GM21367 (cell line): ENCODE results near the gene SPDYE3.
A peak's percentile ranks its signal among the peaks of the same experiment; 100 is the strongest.
"Not testable (repeated sequence)": the region's sequence is repeated elsewhere in the genome, so short reads cannot be mapped to it uniquely, and the experiment has no call there.

Experiments
- ATAC-seq: cut with Tn5 transposase; IDR thresholded peaks from one replicate; pipeline ENCODE4 v1.9.1; 2021; ENCODE audit not compliant: unreplicated experiment

The SPDYE3 gene

DNA sequence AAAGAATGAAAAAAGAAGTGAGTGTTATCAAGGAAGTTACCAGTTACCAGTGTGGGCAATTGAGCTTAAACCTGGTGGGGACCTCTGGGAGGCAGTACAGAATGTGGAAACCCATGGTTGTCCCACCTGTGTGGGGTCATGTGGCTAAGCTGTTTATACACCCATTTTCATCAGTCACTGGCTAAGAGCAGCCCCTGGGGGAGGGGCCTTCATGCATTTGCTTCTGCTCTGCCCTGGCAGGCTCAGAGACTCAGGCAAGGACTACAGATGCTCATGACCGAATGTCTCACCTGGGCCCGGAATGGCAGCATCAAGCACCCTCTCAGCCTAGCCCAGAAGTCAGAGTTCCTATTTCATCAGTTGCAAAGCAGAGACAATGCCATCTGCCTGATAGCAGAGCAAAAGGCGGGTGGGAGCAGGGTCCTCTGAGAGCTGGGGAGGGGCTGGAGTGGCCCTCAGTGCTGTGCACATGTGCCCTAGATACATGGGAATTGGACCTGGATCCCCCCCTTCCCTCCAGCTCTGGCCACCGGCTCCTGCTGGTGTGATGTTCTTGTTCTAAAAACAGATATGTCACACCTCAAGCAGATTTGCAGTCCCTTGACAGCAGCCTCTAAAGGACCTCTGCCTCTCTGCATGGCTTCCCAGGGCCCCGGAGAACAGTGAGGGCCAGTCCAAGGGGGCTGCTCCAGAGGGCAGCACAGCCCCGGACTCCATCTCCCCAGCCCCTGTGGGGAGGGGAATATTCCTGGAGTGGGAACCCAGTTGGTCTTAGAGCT lies 20.1 kb upstream of the SPDYE3 start:
- not testable (repeated sequence) for ATAC-seq

DNA sequence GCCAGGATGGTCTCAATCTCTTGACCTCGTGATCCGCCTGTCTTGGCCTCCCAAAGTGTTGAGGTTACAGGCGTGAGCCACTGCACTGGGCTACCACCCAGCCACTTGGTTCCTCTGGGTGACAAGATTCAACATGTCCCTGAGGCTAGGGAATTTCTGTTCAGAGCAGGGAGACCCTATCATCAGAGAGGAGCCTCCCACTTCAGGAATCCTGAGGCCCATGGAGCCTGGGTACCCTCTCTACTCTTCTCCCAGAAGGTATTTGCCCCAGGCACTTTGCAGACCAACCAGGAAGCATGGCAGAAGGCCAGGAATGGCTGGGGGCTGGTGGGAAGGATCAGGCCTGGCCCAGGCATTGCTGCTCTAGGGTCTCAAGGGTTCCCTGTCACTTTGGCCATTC lies 19.2 kb upstream of the SPDYE3 start:
- not testable (repeated sequence) for ATAC-seq

DNA sequence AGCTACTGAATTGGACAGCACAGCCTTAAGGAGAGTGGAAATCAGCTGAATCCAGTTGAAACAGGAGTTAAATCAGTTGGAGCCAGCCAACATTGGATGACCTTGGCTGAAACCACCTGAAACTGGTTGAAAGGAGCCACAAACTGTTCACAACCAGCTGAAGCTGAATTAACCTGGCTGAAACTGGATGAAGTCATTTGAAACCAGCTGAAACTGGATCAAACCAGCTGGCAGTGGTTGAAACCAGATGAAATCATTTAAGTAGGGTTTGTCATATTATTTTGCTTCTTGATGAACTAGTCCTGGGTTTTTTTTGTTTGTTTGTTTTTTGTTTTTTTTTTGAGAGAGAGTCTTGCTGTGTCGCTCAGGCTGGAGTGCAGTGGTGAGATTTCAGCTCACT lies 15.3 kb upstream of the SPDYE3 start:
- not testable (repeated sequence) for ATAC-seq

DNA sequence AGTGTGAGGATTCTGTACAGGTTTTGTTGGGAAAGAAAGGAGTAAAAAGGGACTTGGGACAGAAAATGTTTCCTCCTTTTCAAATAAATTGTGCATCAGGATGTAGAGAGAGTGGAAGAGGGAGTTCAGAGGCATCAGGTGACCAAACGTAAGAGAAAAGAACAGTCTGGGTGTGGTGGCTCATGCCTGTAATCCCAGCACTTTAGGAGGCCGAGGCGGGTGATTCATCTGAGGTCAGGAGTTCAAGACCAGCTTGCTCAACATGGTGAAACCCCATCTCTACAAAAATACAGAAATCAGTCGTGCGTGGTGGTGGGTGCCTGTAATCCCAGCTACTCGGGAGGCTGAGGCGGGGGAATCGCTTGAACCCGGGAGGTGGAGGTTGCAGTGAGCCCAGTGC lies 12.2 kb upstream of the SPDYE3 start:
- not testable (repeated sequence) for ATAC-seq

DNA sequence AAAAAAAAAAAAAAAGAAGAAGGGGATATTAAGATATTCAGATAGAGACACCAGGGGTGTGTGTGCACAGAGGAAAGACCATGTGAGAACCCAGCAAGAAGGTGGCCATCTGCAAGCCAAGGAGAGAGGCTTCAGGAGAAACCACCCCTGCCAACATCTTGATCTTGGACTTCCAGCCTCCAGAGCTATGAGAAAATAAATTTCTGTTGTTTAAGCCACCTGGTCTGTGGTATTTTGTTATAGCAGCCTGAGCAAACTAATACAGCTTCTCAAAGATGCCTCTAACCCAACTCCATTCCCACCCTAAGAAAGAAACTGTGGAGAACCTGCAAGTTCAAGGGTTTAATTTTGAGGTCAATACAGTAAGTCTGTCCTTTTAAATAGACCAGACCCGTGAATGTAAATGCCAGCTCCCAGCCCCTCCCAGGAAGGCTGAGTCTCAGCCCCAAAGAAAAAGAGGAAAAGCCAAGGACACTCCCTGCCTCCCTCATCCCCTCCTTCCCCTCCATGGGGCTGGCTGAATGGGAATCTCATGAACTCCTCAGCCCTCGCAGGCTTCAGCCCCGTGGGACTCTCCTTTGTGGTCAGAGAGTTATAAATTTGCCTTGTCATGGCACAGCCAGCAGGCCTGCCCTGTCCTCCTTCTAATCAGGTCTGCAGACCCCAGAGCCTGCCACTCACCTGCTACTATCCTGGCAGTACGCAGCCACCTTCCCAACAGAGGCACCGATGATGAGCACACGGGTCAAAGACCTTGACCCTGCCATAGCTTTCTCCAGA lies 9.5 kb upstream of the SPDYE3 start:
- ATAC-seq: not testable (repeated sequence)

DNA sequence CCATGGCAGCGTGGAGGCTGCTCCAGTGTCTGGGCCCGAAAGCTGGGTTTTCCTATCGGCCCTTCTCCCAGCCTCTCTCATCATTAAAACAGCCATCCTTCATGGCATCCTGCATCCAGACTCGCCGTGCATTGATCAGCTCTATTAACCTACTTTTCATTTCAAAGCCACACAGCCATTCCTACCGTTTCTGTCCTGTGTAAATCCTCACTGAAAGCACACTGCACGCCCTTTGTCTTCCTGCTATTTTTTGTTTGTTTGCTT lies 8.9 kb upstream of the SPDYE3 start:
- not testable (repeated sequence) for ATAC-seq

DNA sequence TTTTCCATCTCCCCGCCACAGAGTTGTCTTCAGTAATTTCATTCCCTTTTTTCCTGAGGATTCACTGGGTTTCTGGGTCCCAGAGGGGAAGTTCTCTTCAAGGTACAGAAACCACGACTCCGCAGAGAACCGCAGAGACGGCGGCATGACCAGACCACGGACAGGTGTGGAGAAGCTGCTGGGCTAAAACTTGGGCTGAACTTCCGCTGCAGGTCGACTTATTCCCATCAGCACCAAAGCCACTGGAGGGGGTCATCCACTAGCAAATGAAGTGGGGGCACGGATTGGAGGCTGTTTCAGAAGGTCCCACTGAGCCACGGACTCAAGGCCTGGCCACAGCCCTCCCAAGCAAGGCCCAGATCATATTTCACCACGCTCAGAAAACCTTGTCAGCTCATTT lies 3.0 kb upstream of the SPDYE3 start:
- ATAC-seq: not testable (repeated sequence)

DNA sequence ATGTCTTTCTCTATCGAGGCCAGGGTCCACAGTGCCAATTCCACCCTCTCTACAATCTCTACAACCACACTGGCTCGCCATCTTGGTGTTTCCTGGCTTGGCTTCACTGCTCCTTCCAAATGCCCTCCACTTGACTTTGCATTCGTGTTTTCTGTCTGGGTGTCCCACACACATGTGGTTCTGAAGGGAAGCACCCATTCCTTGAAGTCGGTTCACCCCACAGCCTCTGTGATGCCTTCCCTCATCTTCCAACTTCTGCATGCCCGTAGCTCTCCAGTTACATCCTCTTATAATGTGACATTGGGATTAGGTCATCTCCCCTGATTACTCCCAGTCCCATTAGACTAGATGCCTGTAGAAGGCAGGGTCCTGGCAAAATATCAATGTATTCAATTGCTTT lies 10.8 kb downstream of the SPDYE3 start:
- not testable (repeated sequence) for ATAC-seq

DNA sequence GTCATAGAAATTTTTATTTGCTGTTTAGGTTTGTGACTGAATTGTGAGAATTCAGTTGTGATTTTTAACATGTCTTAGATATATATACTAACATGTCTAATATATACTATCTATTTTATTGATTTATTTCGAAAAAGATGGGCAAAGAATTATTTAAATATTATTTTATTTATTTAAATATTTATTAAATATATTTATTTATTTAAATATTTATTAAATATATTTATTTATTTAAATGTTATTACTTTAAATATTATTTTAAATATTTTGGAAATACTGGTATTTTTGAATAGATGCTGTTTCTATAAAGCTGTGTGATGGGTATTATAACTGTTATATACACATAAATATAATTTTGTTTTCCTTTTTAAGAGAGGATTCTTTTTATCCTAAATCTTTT lies 14.1 kb downstream of the SPDYE3 start:
- ATAC-seq: not testable (repeated sequence)

DNA sequence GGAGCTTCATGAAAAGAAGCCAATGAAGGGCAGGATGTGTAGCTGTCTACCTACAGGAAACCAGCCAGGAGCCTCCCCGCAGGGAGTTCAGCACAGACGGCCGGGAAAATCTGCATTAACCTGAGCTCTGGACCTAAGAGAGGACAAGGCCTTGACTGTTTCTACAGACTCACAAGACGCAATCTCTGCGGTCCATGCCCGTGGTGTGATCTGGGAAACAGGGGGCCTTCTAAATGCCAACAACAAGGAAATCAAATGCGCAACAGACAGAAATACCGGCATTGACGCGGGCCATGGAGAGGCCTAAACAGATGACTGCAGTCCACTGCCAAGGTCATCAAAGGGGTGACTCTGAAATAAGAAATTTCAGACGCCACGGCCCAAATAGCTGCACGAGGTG lies 16.7 kb downstream of the SPDYE3 start:
- not testable (repeated sequence) for ATAC-seq

DNA sequence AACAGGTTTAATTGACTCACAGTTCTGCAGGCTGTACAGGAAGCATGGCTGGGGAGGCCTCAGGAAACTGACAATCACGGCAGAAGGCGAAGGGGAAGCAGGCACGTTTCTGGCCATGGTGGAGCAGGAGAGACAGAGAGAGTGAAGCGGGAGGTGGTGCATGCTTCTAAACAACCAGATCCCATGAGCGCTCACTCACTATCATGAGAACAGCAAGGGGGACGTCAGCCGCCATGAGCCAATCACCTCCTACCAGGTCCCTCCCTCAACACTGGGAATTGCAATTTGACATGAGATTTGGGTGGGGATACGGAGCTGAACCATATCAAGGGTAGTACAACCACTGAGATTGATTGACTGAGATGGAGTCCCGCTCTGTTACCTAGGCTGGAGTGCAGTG lies 18.2 kb downstream of the SPDYE3 start:
- not testable (repeated sequence) for ATAC-seq

DNA sequence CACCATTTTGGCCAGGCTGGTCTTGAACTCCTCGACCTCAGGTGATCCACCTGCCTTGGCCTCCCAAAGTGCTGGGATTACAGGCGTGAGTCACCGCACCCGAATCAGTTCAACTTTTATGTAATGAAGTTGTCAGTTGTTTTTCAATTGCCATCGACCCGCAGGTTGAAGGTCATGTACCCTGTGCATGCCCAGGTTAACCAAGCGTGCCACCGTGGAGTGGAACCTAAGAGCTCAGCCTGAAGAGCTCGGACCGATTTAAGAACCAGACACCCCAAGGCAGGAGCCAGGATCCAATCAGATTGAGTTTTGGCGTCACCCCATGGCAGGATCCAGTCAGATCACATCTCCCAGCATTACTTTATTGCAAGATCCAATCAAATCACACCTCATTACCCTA lies 19.4 kb downstream of the SPDYE3 start:
- not testable (repeated sequence) for ATAC-seq

DNA sequence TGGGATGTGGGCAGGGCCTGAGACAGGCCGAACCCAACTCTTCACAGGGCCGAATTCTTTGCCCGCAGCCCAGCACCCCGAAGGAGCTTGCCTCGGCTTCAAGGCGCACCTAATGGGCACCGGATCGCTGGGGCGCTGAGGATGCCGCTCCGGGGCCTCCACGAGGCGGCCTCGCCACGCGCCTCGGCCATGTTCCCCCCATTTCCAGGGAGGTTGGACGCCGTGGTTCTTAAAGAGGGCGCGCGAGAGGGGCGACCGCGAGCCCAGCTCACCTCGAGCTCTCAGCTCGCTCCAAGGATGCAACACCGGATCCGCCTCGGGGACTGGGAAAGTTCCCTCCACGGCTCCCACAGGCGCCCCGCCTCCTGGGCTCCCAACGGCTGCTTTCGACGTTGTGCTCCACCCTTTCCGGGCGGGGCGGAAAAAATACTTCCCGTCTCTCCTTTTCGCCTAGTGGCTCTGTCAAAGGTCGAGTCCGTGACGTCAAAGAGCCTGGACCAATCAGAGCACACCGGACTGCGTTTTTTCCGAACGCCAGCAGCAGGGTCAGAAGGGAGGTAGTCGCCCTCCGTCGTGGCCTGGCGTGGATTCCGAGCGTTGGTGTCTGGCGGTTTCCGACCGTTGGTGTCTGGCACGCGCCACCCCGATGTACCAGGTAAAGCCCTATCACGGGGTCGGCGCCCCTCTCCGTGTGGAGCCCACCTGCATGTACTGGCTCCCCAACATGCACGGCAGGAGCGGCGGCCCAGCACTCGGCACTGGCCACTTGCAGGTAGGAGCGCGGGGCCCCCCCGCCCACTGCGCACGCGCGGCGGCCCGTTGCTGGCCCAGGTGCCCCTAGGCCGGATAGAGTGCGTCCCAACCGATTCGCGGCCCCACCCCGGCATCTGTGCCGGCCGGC lies 28.3 kb downstream of the SPDYE3 start:
- ATAC-seq: peak; percentile 76

DNA sequence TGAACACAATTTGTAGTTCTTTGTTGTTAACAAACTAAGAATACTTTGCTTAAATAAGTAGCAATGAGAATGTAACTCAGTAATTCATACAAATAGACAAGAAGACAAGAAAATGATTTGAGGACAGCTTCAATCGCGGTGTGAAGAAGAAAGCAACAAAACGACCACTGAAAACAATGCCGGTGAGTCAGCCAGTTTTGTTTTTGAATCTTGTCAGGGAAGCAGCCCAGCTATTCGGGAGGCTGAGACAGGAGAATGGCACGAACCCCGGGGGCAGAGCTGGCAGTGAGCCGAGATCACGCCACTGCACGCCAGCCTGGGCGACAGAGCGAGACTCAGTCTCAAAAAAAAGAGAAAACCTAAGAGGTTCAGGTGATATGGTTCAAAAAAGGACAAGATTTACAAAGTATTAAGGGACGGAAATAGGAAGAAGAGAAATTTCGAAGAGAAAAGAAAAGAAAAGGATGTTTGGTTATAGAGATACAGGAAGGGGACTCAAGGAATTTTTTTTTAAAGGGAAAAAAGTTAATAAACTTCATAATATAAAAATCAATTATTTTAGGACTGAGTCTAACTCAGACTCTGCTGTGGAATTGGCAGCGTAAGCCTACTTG lies 30.7 kb downstream of the SPDYE3 start:
- ATAC-seq: not testable (repeated sequence)

DNA sequence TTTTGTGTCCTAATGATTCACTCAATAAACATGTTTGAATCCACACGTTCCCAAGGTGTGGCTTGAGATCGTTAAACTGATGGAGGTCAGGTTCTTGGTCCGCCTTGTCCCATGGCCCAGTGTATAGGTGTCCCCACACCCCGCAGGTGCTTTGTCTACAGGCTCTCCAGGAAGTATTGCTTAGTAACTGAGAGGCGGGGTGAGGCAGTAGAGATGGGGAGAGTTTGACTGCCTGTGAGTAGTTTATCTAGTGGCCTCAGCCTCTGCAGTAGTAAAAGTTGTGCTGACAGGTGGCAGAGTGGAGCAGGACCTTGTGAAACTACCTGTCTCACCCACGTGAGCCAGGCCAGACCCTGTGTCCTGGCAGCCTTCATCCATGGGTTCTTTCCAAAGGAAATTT lies 33.8 kb downstream of the SPDYE3 start:
- ATAC-seq: not testable (repeated sequence)

DNA sequence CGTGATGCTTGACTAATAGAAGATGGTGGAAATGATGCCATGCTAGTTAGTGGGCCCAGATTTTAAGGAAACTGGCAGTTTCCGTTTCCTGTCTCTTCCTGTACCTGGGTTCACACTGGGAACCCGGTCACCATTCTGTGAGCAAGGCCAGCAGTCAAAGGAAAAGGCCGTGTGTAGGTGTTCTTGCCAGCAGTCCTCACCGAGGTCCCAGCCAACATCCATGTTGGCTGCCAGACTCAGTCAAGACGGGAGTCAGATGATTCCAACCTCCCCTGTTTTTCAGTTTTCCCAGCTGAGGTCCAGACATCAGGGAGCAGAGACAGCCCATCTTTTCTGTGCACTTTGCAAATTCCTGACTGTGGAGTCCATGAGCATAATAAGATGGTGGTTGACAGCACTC lies 35.3 kb downstream of the SPDYE3 start:
- no peak for ATAC-seq

DNA sequence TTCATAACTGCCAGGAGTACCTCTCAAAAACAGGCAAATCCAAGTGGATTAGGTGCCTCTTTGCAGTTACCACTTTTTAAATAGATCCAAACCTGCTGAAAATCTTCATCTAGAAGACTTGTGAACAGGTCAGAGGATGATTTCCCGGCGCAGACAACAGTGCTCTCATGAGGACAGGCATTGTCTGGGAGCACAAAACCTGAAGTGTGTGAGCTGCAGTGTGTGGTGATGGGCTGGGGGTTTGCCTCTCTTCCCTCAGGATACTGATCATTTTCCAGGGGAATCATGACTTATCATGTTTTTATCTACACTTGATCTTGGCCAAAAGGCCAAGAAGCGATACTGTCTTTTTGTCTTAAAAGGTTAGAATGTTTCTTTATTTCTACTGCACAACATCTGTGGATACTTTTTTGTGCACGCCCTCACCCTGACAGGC lies 36.6 kb downstream of the SPDYE3 start:
- ATAC-seq: not testable (repeated sequence)

DNA sequence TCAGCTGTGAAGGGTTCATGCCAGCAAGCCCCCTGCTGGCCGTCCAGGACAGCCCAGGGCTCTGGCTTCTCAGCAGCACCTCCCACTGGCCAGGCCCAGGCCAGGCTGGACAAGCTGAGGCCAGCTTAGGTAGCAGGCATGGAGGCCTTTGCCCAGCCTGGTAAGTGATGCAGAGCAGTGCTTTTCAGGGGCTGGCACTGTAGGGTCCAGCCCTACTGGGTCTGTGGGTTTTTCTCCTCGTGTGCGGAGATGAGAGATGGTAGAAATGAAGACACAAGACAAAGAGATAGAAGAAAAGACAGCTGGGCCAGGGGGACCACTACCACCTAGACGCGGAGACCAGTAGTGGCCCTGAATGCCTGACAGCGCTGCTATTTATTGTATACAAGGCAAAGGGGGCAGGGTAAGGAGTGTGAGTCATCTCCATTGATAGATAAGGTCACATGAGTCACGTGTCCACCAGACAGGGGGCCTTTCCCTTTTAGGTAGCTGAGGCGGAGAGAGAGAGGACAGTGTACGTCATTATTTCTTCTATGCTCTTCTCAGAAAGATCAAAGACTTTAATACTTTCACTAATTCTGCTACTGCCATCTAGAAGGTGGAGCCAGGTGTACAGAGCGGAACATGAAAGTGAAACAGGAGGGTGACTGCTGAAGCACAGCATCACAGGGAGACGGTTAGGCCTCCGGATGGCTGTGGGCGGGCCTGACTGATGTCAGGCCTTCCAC lies 37.2 kb downstream of the SPDYE3 start:
- peak; percentile 63 for ATAC-seq

DNA sequence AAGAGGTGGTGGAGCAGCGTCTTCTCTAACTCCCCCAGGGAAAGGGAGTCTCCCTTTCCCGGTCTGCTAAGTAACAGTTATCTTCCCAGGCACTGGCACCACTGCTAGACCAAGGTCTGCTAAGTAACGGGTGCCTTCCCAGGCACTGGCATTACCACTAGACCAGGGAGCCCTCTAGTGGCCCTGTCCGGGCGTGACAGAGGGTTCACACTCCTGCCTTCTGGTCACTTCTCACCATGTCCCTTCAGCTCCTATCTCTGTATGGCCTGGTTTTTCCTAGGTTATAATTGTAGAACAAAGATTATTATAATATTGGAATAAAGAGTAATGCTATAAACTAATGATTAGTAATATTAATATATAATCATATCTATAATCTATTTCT lies 37.8 kb downstream of the SPDYE3 start:
- ATAC-seq: peak; percentile 9

DNA sequence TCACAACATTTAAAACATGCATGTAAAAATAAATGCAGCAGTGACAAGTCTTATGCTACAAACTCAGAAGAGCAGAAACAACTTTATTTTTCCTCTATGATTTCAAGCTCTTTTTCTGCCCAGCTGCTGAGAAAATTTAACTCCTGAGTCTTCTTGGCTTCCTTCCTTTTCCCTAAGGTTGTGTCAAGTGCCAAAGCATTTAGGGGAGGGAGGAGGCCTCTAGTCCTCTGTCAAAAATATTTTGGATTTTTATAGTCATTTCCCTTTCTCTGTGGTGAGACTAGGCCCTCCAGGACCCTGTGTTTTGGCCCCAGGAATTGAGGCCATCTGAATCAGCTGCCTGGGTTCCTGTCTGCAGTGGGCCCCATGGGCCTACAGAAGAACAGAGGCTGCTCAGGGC lies 39.4 kb downstream of the SPDYE3 start:
- ATAC-seq: no peak
